PC-3 (cell line): ENCODE results near the gene TTC9B. TPM values are rescaled to one million over a fixed set of nuclear protein-coding genes. Genes with fewer than 3 reads are reported as not detected.

Experiments
- ATAC-seq: fragments of 200-7000 bp; cut with Tn5 transposase; 2 replicates; pipeline ENCODE4 v1.9.1; 2020; ENCODE audit warnings: mild to moderate bottlenecking, moderate library complexity
- BruUV-seq: library from RNA; stranded (reverse); fragments of 400-500 nt; replicated peaks from 2 replicates; lab custom pipeline; 2021; lab: Mats Ljungman, UMichigan
- CTCF ChIA-PET: fragments of 300-600 bp; sonication (Branson Sonifier 250); formaldehyde crosslinking; loops from one replicate; lab custom pipeline; 2022; ENCODE audit warnings: antibody characterized with exemption; lab: Charles Lee
- POLR2A ChIA-PET: fragments of 300-600 bp; sonication (Branson Sonifier 250); formaldehyde crosslinking; loops from one replicate; lab custom pipeline; 2022; ENCODE audit warnings: antibody characterized with exemption; ENCODE audit not compliant: unreplicated experiment; lab: Charles Lee
- DNase-seq: peaks from one replicate; pipeline ENCODE4 v3.0.0-alpha.2; 2015
- H2AFZ ChIP-seq: fragments of 300-600 bp; sonication (generic); 2 replicates; pipeline ENCODE4 v1.6.0; 2016; ENCODE audit warnings: antibody characterized with exemption, low read length
- H3F3A ChIP-seq: fragments of 300-600 bp; sonication (generic); one replicate; pipeline ENCODE4 v1.6.0; 2017; ENCODE audit warnings: antibody characterized with exemption, low read length, control low read depth, mild to moderate bottlenecking; ENCODE audit not compliant: unreplicated experiment
- H3K27ac ChIP-seq: fragments of 300-600 bp; sonication (generic); 2 replicates; pipeline ENCODE4 v1.5.1; 2016; ENCODE audit warnings: mild to moderate bottlenecking, low read length
- H3K27me3 ChIP-seq: fragments of 300-600 bp; sonication (generic); 2 replicates; pipeline ENCODE4 v1.6.1; 2016; ENCODE audit warnings: low read length, mixed read lengths
- H3K36me3 ChIP-seq: fragments of 300-600 bp; sonication (generic); 2 replicates; pipeline ENCODE4 v1.6.1; 2016; ENCODE audit warnings: low read depth, mixed run types, low read length, mixed read lengths
- H3K4me1 ChIP-seq: fragments of 300-600 bp; sonication (generic); 2 replicates; pipeline ENCODE4 v1.5.1; 2016; ENCODE audit warnings: low read length; ENCODE audit not compliant: insufficient read depth
- H3K4me2 ChIP-seq: fragments of 300-600 bp; sonication (generic); 2 replicates; pipeline ENCODE4 v1.6.0; 2016; ENCODE audit warnings: low read length
- H3K4me3 ChIP-seq: fragments of 300-600 bp; sonication (generic); 2 replicates; pipeline ENCODE4 v1.5.1; 2016; ENCODE audit warnings: mild to moderate bottlenecking, low read length, mixed read lengths
- H3K79me2 ChIP-seq: fragments of 300-600 bp; sonication (generic); 2 replicates; pipeline ENCODE4 v1.6.1; 2017; ENCODE audit warnings: low read length, mixed read lengths
- H3K9ac ChIP-seq: fragments of 300-600 bp; sonication (generic); 2 replicates; pipeline ENCODE4 v1.6.0; 2016; ENCODE audit warnings: mild to moderate bottlenecking, low read length
- H3K9me2 ChIP-seq: fragments of 300-600 bp; sonication (generic); replicated peaks from 2 replicates; pipeline ENCODE4 v1.6.1; 2016; ENCODE audit warnings: mixed run types, low read length, mixed read lengths
- H3K9me3 ChIP-seq: fragments of 300-600 bp; sonication (generic); 2 replicates; pipeline ENCODE4 v1.6.1; 2016; ENCODE audit warnings: low read length, mixed read lengths
- H4K20me1 ChIP-seq: fragments of 300-600 bp; sonication (generic); 2 replicates; pipeline ENCODE4 v1.6.1; 2016; ENCODE audit warnings: low read length, mixed read lengths
- CTCF ChIP-seq: fragments of 300-600 bp; sonication (generic); conservative IDR thresholded peaks from 2 replicates; pipeline ENCODE4 v1.5.1; 2017; ENCODE audit warnings: antibody characterized with exemption, low read depth, mild to moderate bottlenecking, low read length
- EZH2 ChIP-seq: fragments of 300-600 bp; sonication (generic); IDR thresholded peaks from one replicate; pipeline ENCODE4 v1.6.1; 2017; ENCODE audit warnings: antibody characterized with exemption, mild to moderate bottlenecking, low read length; ENCODE audit not compliant: unreplicated experiment
- EZH2phosphoT487 ChIP-seq: fragments of 300-600 bp; sonication (generic); IDR thresholded peaks from 2 replicates; pipeline ENCODE4 v1.6.1; 2018; ENCODE audit warnings: mild to moderate bottlenecking, antibody characterized with exemption, low read length, borderline replicate concordance
- intact Hi-C: fragments of 100-400 bp; cut with micrococcal nuclease; formaldehyde crosslinking; loops from 2 replicates; pipeline ENCODE4 v1.9.0; 2023
- total RNA-seq: library from RNA; depleted of rRNA; stranded (reverse); fragments of >200 nt; gene quantifications from 2 replicates; pipeline ENCODE4 v1.2.3, GENCODE V29; 2014

Gene TTC9B
- total RNA-seq, 1 experiment from 2014 or later: 0.15 TPM

GRCh38 chr19:40216013-40216776, 2.0 kb downstream of the TTC9B start:
- Histone ChIP-seq H3K27ac (no peak overlapping the region), H2AFZ (peak overlapping the region; percentile 85)
- peak; percentile 12 for ATAC-seq

DNA sequence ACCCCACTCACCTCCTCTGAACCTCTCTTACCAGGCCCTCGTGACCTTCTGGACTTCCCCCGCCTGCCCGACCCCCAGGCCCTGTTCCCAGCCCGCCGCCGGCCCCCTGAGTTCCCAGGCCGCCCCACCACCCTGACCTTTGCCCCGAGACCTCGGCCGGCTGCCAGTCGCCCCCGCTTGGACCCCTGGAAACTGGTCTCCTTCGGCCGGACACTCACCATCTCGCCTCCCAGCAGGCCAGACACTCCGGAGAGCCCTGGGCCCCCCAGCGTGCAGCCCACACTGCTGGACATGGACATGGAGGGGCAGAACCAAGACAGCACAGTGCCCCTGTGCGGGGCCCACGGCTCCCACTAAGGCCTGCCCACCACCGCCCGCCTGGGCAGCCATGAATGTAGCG, 3.2 kb downstream of the TTC9B start:
- Histone ChIP-seq H3K9me2 (no peaks in the 10 kb centered on the region), H3K4me1 (peaks cover 18% of the 10 kb centered on the region), H2AFZ (no peak overlapping the region), H4K20me1 (no peaks in the 10 kb centered on the region), H3K9ac (no peak overlapping the region), H3K4me2 (no peak overlapping the region), H3K27me3 (no peaks in the 10 kb centered on the region), H3K36me3 (no peaks in the 10 kb centered on the region), H3K4me3 (no peak overlapping the region), H3K27ac (no peak overlapping the region), H3K79me2 (no peaks in the 10 kb centered on the region), H3K9me3 (no peaks in the 10 kb centered on the region), H3F3A (no peaks in the 10 kb centered on the region)
- intact Hi-C loops: no loop called here
- ATAC-seq (no peak), DNase-seq (no peak)
- CTCF ChIA-PET: no interaction called here
- POLR2A ChIA-PET: no interaction called here
- TF ChIP-seq EZH2phosphoT487: no peak
- no peak for TF ChIP-seq EZH2
- TF ChIP-seq CTCF: no peak
- BruUV-seq: no TSS peak

More at GRCh38 chr19:40216013-40216776, 2.0 kb downstream of the TTC9B start:
- H3K9me2 ChIP-seq: no peaks in the 10 kb centered on the region
- no peaks in the 10 kb centered on the region for H4K20me1 ChIP-seq
- H3K4me3 ChIP-seq: peak overlapping the region; percentile 68
- TF ChIP-seq CTCF (no peak), EZH2phosphoT487 (no peak)
- H3K36me3 ChIP-seq: no peaks in the 10 kb centered on the region
- no TSS peak for BruUV-seq
- H3K9ac ChIP-seq: no peak overlapping the region
- CTCF ChIA-PET: no interaction called here
- H3K4me2 ChIP-seq: peak overlapping the region; percentile 90
- no peaks in the 10 kb centered on the region for H3K79me2 ChIP-seq
- no peak for DNase-seq
- no peaks in the 10 kb centered on the region for H3F3A ChIP-seq
- H3K9me3 ChIP-seq: no peaks in the 10 kb centered on the region
- H3K4me1 ChIP-seq: peaks cover 24% of the 10 kb centered on the region
- POLR2A ChIA-PET: no interaction called here
- intact Hi-C loops: no loop called here
- H3K27me3 ChIP-seq: no peaks in the 10 kb centered on the region

DNA sequence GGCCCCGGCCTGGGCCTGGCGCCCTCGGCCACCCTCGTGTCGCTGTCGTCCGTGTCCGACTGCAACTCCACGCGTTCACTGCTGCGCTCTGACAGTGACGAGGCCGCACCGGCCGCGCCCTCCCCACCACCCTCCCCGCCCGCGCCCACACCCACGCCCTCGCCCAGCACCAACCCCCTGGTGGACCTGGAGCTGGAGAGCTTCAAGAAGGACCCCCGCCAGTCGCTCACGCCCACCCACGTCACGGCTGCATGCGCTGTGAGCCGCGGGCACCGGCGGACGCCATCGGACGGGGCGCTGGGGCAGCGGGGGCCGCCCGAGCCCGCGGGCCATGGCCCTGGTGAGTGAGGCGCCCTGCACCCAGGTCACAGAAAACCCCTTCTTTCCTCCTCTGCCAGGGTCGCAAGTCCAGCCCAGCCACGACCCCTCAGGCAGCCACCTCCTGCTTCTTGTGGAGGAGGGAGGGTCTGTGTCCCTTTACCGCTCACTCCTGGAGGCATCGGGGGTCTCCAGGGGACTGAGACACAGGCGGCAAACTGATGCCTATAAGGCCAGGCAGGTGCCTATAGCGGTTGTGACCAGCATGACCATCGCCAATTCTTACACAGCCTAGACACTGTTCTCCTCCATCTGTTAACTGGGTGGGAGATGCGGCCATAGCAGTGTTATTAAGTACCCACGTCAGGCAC, 4.2 kb downstream of the TTC9B start:
- no TSS peak for BruUV-seq
- TF ChIP-seq EZH2: no peak
- no peak for TF ChIP-seq CTCF
- no peak for TF ChIP-seq EZH2phosphoT487

More for the DNA sequence above, 4.2 kb downstream of the TTC9B start:
- ATAC-seq: no peak
- no peak overlapping the region for H3K4me3 ChIP-seq
- intact Hi-C loops: no loop called here
- no peaks in the 10 kb centered on the region for H3K9me3 ChIP-seq
- H3K36me3 ChIP-seq: no peaks in the 10 kb centered on the region
- H3K4me1 ChIP-seq: peaks cover 12% of the 10 kb centered on the region; the same call in 1 of the 2 replicates
- H4K20me1 ChIP-seq: no peaks in the 10 kb centered on the region
- no peak overlapping the region for H3K9ac ChIP-seq
- POLR2A ChIA-PET: no interaction called here
- H3K79me2 ChIP-seq: no peaks in the 10 kb centered on the region
- CTCF ChIA-PET: no interaction called here
- H3K27ac ChIP-seq: no peak overlapping the region
- no peak overlapping the region for H3K4me2 ChIP-seq
- H3K9me2 ChIP-seq: no peaks in the 10 kb centered on the region
- DNase-seq: no peak
- no peak overlapping the region for H2AFZ ChIP-seq
- no peaks in the 10 kb centered on the region for H3F3A ChIP-seq
- H3K27me3 ChIP-seq: no peaks in the 10 kb centered on the region
